ENCODE data around the gene MYH1. TPM values are rescaled to one million over a fixed set of nuclear protein-coding genes. Genes with fewer than 3 reads are reported as not detected.

MYH1 gene
- total RNA-seq, 1 donor from 2014 or later, result not detected

- Histone ChIP-seq H3K4me1 (no peaks in the 10 kb centered on the region), H3K27me3 (ENCODE audit: low read depth) (no peaks in the 10 kb centered on the region), H3K36me3 (no peaks in the 10 kb centered on the region), H3K9me3 (no peaks in the 10 kb centered on the region), H3K4me3 (no peak overlapping the region), H3K27ac (no peak overlapping the region)
- TF ChIP-seq, protein P1, sequence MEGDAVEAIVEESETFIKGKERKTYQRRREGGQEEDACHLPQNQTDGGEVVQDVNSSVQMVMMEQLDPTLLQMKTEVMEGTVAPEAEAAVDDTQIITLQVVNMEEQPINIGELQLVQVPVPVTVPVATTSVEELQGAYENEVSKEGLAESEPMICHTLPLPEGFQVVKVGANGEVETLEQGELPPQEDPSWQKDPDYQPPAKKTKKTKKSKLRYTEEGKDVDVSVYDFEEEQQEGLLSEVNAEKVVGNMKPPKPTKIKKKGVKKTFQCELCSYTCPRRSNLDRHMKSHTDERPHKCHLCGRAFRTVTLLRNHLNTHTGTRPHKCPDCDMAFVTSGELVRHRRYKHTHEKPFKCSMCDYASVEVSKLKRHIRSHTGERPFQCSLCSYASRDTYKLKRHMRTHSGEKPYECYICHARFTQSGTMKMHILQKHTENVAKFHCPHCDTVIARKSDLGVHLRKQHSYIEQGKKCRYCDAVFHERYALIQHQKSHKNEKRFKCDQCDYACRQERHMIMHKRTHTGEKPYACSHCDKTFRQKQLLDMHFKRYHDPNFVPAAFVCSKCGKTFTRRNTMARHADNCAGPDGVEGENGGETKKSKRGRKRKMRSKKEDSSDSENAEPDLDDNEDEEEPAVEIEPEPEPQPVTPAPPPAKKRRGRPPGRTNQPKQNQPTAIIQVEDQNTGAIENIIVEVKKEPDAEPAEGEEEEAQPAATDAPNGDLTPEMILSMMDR (IDR thresholded peaks at IDR 0.05), result no peak
- DNase-seq (no peak), ATAC-seq (no peak)
- intact Hi-C loops (cut with DNase I), result no loop called here
Observed at GRCh38 chr17:10527419-10527818, 9.1 kb upstream of the MYH1 start.

GRCh38 chr17:10526517-10526916 lies 8.2 kb upstream of the MYH1 start:
- H3K27ac ChIP-seq, result no peak overlapping the region
- H3K9me3 ChIP-seq, result no peaks in the 10 kb centered on the region
- H3K27me3 ChIP-seq (ENCODE audit: low read depth), result no peaks in the 10 kb centered on the region
- H3K36me3 ChIP-seq, result no peaks in the 10 kb centered on the region
- no peak for DNase-seq
- no peak overlapping the region for H3K4me3 ChIP-seq
- no peaks in the 10 kb centered on the region for H3K4me1 ChIP-seq
- no peak for ATAC-seq
- TF ChIP-seq, protein P1 (IDR thresholded peaks at IDR 0.05), result no peak
- intact Hi-C loops (cut with DNase I), result no loop called here

- intact Hi-C loops (cut with DNase I), result no loop called here
- no peak overlapping the region for H3K4me3 ChIP-seq
- no peaks in the 10 kb centered on the region for H3K4me1 ChIP-seq
- no peaks in the 10 kb centered on the region for H3K9me3 ChIP-seq
- H3K36me3 ChIP-seq, result no peaks in the 10 kb centered on the region
- DNase-seq (no peak), ATAC-seq (no peak)
- H3K27me3 ChIP-seq (ENCODE audit: low read depth), result no peaks in the 10 kb centered on the region
- TF ChIP-seq, protein P1 (IDR thresholded peaks at IDR 0.05), result no peak
- no peak overlapping the region for H3K27ac ChIP-seq
Observed at GRCh38 chr17:10523064-10523463, 4.7 kb upstream of the MYH1 start.

GRCh38 chr17:10521949-10522348 lies 3.6 kb upstream of the MYH1 start:
- no peak overlapping the region for H3K4me3 ChIP-seq
- no peaks in the 10 kb centered on the region for H3K27me3 ChIP-seq (ENCODE audit: low read depth)
- intact Hi-C loops (cut with DNase I), result no loop called here
- TF ChIP-seq, protein P1 (IDR thresholded peaks at IDR 0.05), result no peak
- ATAC-seq (no peak), DNase-seq (no peak)
- H3K9me3 ChIP-seq, result no peaks in the 10 kb centered on the region
- no peaks in the 10 kb centered on the region for H3K4me1 ChIP-seq
- no peak overlapping the region for H3K27ac ChIP-seq
- no peaks in the 10 kb centered on the region for H3K36me3 ChIP-seq

GRCh38 chr17:10516638-10517037 lies 1.7 kb downstream of the MYH1 start:
- no peaks in the 10 kb centered on the region for H3K9me3 ChIP-seq
- intact Hi-C loops (cut with DNase I), result no loop called here
- H3K4me3 ChIP-seq, result no peak overlapping the region
- H3K27me3 ChIP-seq (ENCODE audit: low read depth), result no peaks in the 10 kb centered on the region
- H3K27ac ChIP-seq, result no peak overlapping the region
- no peaks in the 10 kb centered on the region for H3K36me3 ChIP-seq
- no peak for DNase-seq
- TF ChIP-seq, protein P1 (IDR thresholded peaks at IDR 0.05), result no peak
- ATAC-seq, result no peak
- no peaks in the 10 kb centered on the region for H3K4me1 ChIP-seq

GRCh38 chr17:10516065-10516464 lies 2.3 kb downstream of the MYH1 start:
- intact Hi-C loops (cut with DNase I), result no loop called here
- H3K4me3 ChIP-seq, result no peak overlapping the region
- no peaks in the 10 kb centered on the region for H3K36me3 ChIP-seq
- no peak overlapping the region for H3K27ac ChIP-seq
- DNase-seq (no peak), ATAC-seq (no peak)
- no peaks in the 10 kb centered on the region for H3K9me3 ChIP-seq
- TF ChIP-seq, protein P1 (IDR thresholded peaks at IDR 0.05), result no peak
- H3K4me1 ChIP-seq, result no peaks in the 10 kb centered on the region
- no peaks in the 10 kb centered on the region for H3K27me3 ChIP-seq (ENCODE audit: low read depth)

Measured in lower lobe of right lung (tissue), 2 donors.